ENCODE measurements around the gene SREBF2. TPM values are rescaled to one million over a fixed set of nuclear protein-coding genes. Genes with fewer than 3 reads are reported as not detected.

The SREBF2 gene
- total RNA-seq, 4 donors from 2014 or later: 97.5 to 160 (median 146) TPM

DNA sequence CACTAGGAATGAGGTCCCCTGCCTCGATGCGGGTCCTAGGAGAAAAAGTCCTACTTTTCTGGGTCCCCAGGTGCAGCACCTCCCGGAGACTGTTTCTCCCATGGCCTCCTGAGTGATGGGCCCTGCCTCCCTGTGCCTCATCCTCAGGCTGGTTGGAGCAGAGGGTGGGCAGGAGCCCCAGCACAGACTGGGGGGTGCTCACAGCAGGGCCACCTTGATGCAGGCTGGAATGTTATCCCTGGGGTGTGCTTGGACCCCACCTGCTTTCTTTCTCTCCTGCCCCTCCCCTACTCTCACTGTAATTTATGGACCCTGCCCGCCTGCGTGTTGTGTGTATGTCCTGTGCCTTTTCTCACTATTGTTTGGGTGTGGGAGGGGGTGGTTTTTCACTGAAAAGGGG is 73.9 kb downstream of the SREBF2 start:
- peaks cover 27% of the 10 kb centered on the region for H3K27me3 ChIP-seq
- H3K4me3 ChIP-seq: no peak overlapping the region
- no peak for DNase-seq (ENCODE audit: low spot score in 2 of 2)
- no peaks in the 10 kb centered on the region for H3K9me3 ChIP-seq
- peaks cover 32% of the 10 kb centered on the region for H3K4me1 ChIP-seq
- 91% methylated on average over 4 of the region's 5 CpGs for WGBS
- no peak overlapping the region for H3K27ac ChIP-seq
- TF ChIP-seq POLR2AphosphoS5 (IDR thresholded peaks at IDR 0.05): no peak
- TF ChIP-seq POLR2A (IDR thresholded peaks at IDR 0.05): no peak
- no peak for TF ChIP-seq EP300 (IDR thresholded peaks at IDR 0.05)
- TF ChIP-seq, protein P1, sequence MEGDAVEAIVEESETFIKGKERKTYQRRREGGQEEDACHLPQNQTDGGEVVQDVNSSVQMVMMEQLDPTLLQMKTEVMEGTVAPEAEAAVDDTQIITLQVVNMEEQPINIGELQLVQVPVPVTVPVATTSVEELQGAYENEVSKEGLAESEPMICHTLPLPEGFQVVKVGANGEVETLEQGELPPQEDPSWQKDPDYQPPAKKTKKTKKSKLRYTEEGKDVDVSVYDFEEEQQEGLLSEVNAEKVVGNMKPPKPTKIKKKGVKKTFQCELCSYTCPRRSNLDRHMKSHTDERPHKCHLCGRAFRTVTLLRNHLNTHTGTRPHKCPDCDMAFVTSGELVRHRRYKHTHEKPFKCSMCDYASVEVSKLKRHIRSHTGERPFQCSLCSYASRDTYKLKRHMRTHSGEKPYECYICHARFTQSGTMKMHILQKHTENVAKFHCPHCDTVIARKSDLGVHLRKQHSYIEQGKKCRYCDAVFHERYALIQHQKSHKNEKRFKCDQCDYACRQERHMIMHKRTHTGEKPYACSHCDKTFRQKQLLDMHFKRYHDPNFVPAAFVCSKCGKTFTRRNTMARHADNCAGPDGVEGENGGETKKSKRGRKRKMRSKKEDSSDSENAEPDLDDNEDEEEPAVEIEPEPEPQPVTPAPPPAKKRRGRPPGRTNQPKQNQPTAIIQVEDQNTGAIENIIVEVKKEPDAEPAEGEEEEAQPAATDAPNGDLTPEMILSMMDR (IDR thresholded peaks at IDR 0.05): no peak
- H3K36me3 ChIP-seq: peaks cover 43% of the 10 kb centered on the region

DNA sequence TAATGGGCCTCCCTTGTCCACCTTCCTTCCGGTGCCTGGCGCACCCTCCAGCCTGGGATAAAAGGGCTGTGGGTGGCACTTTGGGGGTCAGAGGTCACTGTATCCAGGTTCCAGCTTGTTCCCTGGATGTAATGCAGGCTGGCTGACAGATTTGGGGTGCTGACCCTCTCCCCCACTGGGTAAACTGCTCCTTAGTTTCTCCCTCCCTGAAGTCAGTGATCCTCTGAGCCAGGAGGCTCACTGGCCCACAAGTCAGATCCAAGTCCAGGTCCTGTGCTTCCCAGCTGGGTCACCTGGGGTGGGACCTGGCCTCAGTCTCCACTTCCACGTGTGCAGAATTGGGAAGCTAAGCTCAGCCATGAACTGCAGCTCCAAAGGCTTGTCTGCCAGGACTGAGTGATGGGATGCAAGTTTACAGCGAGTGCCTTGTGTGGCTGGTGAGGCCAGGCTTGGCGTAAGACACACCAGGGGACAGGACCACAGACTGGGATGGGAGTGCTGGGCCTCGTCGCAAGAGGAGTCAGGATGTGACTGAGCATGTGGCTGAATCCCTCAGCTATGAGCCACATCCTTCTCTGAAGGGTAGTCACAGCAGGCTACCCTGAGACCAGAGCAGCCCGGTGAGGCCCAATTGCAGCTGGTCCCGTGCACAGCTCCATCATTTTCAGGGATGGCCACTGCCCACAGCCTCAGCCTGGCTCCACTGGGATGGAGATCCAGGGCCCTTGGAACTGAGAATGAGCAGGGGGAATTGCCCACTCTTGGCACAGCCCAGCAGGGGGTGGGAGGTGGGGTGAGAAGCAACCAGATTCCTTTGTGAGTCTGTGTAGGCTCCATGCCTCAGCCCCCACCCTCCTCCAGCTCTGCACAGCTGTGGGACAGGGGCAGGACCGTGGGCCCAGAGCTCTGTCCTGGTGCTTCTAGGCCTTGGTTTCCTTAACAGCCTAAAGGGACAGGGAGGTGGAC is 74.8 kb downstream of the SREBF2 start:
- Histone ChIP-seq H3K27ac (no peak overlapping the region), H3K4me3 (no peak overlapping the region), H3K9me3 (no peaks in the 10 kb centered on the region), H3K27me3 (peaks cover 36% of the 10 kb centered on the region), H3K36me3 (peaks cover 34% of the 10 kb centered on the region), H3K4me1 (peaks cover 32% of the 10 kb centered on the region)
- TF ChIP-seq POLR2A (IDR thresholded peaks at IDR 0.05): no peak
- TF ChIP-seq, protein P1 (IDR thresholded peaks at IDR 0.05): no peak
- no peak for TF ChIP-seq EP300 (IDR thresholded peaks at IDR 0.05)
- TF ChIP-seq POLR2AphosphoS5 (IDR thresholded peaks at IDR 0.05): no peak
- no peak for DNase-seq (ENCODE audit: low spot score in 2 of 2)
- 85% methylated on average over 4 of the region's 10 CpGs for WGBS

DNA sequence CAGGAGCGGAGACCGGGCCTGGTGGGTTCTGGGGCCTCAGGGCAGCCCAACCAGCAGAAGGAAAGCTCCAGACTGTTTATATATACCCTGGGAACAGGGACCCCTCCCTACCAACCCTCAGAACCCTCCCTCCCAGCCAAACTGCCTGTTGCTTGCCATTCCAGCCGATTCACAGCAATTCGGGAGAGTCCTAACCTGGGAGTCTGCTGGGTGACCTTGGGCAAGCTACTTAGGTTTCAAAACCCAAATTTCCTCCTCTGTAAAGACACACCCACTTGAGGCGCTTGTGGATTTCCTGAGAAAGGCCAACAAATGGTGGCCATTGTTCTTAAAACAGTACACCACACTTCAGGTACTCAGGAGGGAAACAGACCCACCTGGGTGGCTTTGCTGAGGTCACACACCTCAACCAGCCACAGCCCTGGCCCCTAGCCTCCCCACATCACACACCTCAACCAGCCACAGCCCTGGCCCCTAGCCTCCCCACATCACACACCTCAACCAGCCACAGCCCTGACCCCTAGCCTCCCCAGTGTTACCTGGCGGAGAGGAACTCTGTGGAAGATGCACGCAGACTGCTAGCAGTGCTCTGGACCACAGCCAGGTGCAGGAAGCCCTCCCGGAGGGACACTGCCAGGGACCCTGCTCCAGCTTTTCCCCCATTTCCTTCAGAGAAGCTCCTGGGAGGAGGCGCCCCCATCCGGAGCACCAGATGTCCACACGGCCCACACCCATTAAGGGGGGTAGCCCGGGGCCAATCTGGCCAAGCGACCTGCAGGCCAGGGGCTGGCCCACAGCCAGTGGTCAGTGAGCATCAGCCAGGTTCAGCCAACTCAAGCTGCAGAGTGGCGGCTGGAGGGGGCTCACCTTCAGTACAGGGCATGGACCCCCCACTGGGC is 75.8 kb downstream of the SREBF2 start:
- Histone ChIP-seq H3K9me3 (no peaks in the 10 kb centered on the region), H3K4me3 (no peak overlapping the region), H3K27me3 (peaks cover 45% of the 10 kb centered on the region), H3K36me3 (peaks cover 25% of the 10 kb centered on the region), H3K4me1 (peaks cover 32% of the 10 kb centered on the region), H3K27ac (no peak overlapping the region)
- TF ChIP-seq POLR2A (IDR thresholded peaks at IDR 0.05): no peak
- no peak for TF ChIP-seq POLR2AphosphoS5 (IDR thresholded peaks at IDR 0.05)
- TF ChIP-seq, protein P1 (IDR thresholded peaks at IDR 0.05): no peak
- TF ChIP-seq EP300 (IDR thresholded peaks at IDR 0.05): no peak
- DNase-seq (ENCODE audit: low spot score in 2 of 2): peak in 1 of 2 donors; percentile 62
- WGBS: 46% methylated on average over 3 of the region's 14 CpGs

DNA sequence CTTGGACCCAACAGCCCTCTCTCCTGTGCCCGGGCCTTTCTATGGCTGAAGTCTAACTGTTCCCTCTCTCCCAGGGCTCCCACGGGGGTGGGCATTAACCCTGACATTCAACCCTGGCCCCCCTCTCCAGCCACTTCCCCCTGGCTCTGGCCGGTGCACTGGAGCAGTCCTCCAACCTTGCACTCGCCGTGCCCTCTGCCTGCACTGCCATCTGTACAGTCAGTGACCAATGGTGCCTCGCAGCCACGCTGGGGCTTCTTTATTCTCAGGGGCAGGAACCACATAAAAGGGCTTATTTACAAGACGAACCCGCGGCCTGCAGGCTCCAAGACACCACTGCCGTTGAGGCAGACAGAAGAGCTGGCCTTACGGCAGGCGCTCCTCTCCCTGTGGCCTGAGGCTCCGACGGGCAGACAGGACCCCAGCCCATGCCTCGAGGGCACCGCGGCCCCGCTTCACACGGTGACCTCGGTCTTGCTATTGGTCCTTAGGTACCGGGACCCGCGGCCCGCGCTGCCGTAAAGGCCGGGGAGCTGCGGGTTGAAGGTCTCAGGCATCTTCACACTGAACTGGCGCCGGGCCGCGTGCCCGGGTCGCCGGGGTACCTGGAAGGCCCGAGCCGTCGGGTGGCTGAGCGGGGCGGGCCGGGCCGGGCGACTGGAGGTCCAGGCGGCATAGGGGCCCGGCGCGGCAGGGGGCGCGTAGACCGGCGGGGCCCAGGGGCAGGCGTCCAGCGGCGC is 76.6 kb downstream of the SREBF2 start:
- Histone ChIP-seq H3K27me3 (peaks cover 53% of the 10 kb centered on the region), H3K4me3 (peak overlapping the region; percentile 41), H3K9me3 (no peaks in the 10 kb centered on the region), H3K27ac (no peak overlapping the region), H3K4me1 (peaks cover 39% of the 10 kb centered on the region), H3K36me3 (peaks cover 17% of the 10 kb centered on the region)
- 43% methylated on average over 50 of the region's 55 CpGs for WGBS
- TF ChIP-seq, protein P1 (IDR thresholded peaks at IDR 0.05): no peak
- TF ChIP-seq EP300 (IDR thresholded peaks at IDR 0.05): no peak
- no peak for TF ChIP-seq POLR2A (IDR thresholded peaks at IDR 0.05)
- TF ChIP-seq POLR2AphosphoS5 (IDR thresholded peaks at IDR 0.05): no peak
- DNase-seq (ENCODE audit: low spot score in 2 of 2): peak in 1 of 2 donors; percentile 63
